SU-DHL-6 (cell line): ENCODE measurements around the gene PKD1L1.

ENCODE experiments used
- EZH2phosphoT487 ChIP-seq: fragments of 200-600 bp; sonication (generic), shearing (Covaris generic); conservative IDR thresholded peaks from 2 replicates; pipeline ENCODE4 v1.6.1; 2018; ENCODE audit warnings: mild to moderate bottlenecking, antibody characterized with exemption, low read length, moderate library complexity, mixed read lengths
- TF ChIP-seq, protein P1 (sequence below): fragments of 200-600 bp; sonication (generic); IDR thresholded peaks from one replicate; pipeline ENCODE4 v1.5.1; 2017; ENCODE audit warnings: antibody characterized with exemption, mild to moderate bottlenecking, low read length, moderate library complexity; ENCODE audit not compliant: insufficient read depth, poor library complexity, severe bottlenecking

- TF ChIP-seq, protein P1, sequence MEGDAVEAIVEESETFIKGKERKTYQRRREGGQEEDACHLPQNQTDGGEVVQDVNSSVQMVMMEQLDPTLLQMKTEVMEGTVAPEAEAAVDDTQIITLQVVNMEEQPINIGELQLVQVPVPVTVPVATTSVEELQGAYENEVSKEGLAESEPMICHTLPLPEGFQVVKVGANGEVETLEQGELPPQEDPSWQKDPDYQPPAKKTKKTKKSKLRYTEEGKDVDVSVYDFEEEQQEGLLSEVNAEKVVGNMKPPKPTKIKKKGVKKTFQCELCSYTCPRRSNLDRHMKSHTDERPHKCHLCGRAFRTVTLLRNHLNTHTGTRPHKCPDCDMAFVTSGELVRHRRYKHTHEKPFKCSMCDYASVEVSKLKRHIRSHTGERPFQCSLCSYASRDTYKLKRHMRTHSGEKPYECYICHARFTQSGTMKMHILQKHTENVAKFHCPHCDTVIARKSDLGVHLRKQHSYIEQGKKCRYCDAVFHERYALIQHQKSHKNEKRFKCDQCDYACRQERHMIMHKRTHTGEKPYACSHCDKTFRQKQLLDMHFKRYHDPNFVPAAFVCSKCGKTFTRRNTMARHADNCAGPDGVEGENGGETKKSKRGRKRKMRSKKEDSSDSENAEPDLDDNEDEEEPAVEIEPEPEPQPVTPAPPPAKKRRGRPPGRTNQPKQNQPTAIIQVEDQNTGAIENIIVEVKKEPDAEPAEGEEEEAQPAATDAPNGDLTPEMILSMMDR: no peak
- TF ChIP-seq EZH2phosphoT487: no peak
Observed at GRCh38 chr7:47866120-47866519, 82.1 kb downstream of the PKD1L1 start.
